Esophagus muscularis mucosa (tissue), 4 donors: ENCODE measurements around the gene TCERG1L. TPM values are rescaled to one million over a fixed set of nuclear protein-coding genes. Genes with fewer than 3 reads are reported as not detected.
"Not testable (repeated sequence)": the region's sequence is repeated elsewhere in the genome, so short reads cannot be mapped to it uniquely, and the experiment has no call there.

ENCODE experiments used
- DNase-seq: peaks from one replicate; pipeline ENCODE4 v3.0.0-alpha.2; 2017; ENCODE audit errors: extremely low spot score
- H3K27ac ChIP-seq, 4 donors: fragments of 200-600 bp; sonication (generic); replicated peaks in 1 of 4; 1 replicate in 3 of 4; 2 replicates in 1 of 4; pipeline ENCODE4 v1.5.1; 2016 to 2019; ENCODE audit warnings: mild to moderate bottlenecking in 1 of 4
- H3K27me3 ChIP-seq, 4 donors: fragments of 200-600 bp; sonication (generic); one replicate each; pipeline versions ENCODE4 v1.5.1 to v1.6.0; 2016 to 2019
- H3K36me3 ChIP-seq, 4 donors: fragments of 200-600 bp; sonication (generic); one replicate each; pipeline ENCODE4 v1.5.1; 2016 to 2019
- H3K4me1 ChIP-seq, 4 donors: fragments of 200-600 bp; sonication (generic); one replicate each; pipeline ENCODE4 v1.5.1; 2016 to 2019
- H3K4me3 ChIP-seq, 4 donors: fragments of 200-600 bp; sonication (generic); 1 replicate in 2 of 4; 2 replicates in 2 of 4; pipeline ENCODE4 v1.5.1; 2016 to 2019; ENCODE audit warnings: mild to moderate bottlenecking in 4 of 4, moderate library complexity in 1 of 4
- H3K9me3 ChIP-seq, 4 donors: fragments of 200-600 bp; sonication (generic); 1 replicate in 3 of 4; 2 replicates in 1 of 4; pipeline ENCODE4 v1.5.1; 2016 to 2019
- CTCF ChIP-seq, 3 experiments: fragments of 200-600 bp in 2 of 3; fragments of 450-650 bp in 1 of 3; sonication (generic) in 2 of 3; IDR thresholded peaks; one replicate each; pipeline ENCODE4 v1.5.1; 2017 to 2019; ENCODE audit warnings: antibody characterized with exemption in 3 of 3, mild to moderate bottlenecking in 2 of 3, moderate library complexity in 1 of 3
- EP300 ChIP-seq: sonication (generic); formaldehyde crosslinking; IDR thresholded peaks from one replicate; pipeline ENCODE4 v1.6.1; 2017; ENCODE audit warnings: antibody characterized with exemption
- POLR2A ChIP-seq: fragments of 450-650 bp; IDR thresholded peaks from one replicate; pipeline ENCODE4 v1.6.1; 2017; ENCODE audit warnings: antibody characterized with exemption, moderate library complexity, mild to moderate bottlenecking, low read depth
- POLR2AphosphoS5 ChIP-seq, 2 donors: sonication (generic); formaldehyde crosslinking; IDR thresholded peaks; one replicate each; pipeline ENCODE4 v1.6.1; 2017; ENCODE audit warnings: antibody characterized with exemption in 2 of 2
- WGBS: methylation state at CpG from one replicate; pipeline ENCODE4 v1.1.5; 2018; 5-methylcytosine and 5-hydroxymethylcytosine counted together
- intact Hi-C: fragments of 100-400 bp; cut with DNase I; formaldehyde crosslinking; loops from one replicate; pipeline ENCODE4 v1.15.1; 2023
- total RNA-seq, 4 donors: library from RNA; depleted of rRNA; stranded (reverse); fragments of >200 nt; gene quantifications; one replicate each; pipeline versions ENCODE4 v1.1.0 to v1.2.1, GENCODE V29; 2016

The TCERG1L gene
- total RNA-seq, 4 donors from 2014 or later = not detected

GRCh38 chr10:131178521-131179331 is 132.8 kb downstream of the TCERG1L start:
- DNase-seq = no peak

GRCh38 chr10:131177431-131178327 is 133.8 kb downstream of the TCERG1L start:
- H3K4me1 ChIP-seq = no peaks in the 10 kb centered on the region
- TF ChIP-seq POLR2A (no peak), POLR2AphosphoS5 (IDR thresholded peaks at IDR 0.05) (no peak), CTCF (IDR thresholded peaks at IDR 0.05) (no peak), EP300 (no peak)
- H3K4me3 ChIP-seq = no peak overlapping the region
- 59% methylated on average over 24 of the region's 31 CpGs for WGBS
- peaks cover 0 to 54% (median 0%) of the 10 kb centered on the region in 4 donors for H3K27me3 ChIP-seq
- no peaks in the 10 kb centered on the region for H3K9me3 ChIP-seq
- no peaks in the 10 kb centered on the region for H3K36me3 ChIP-seq
- no peak for DNase-seq
- H3K27ac ChIP-seq = no peak overlapping the region
- intact Hi-C loops = no loop called here

More at GRCh38 chr10:131178521-131179331, 132.8 kb downstream of the TCERG1L start:
- Histone ChIP-seq H3K4me1 (no peaks in the 10 kb centered on the region), H3K9me3 (no peaks in the 10 kb centered on the region), H3K4me3 (no peak overlapping the region), H3K27ac (no peak overlapping the region), H3K36me3 (no peaks in the 10 kb centered on the region), H3K27me3 (peaks cover 0 to 53% (median 0%) of the 10 kb centered on the region in 4 donors)
- TF ChIP-seq CTCF (IDR thresholded peaks at IDR 0.05) = no peak
- WGBS = 88% methylated on average over 22 of the region's 29 CpGs
- intact Hi-C loops = no loop called here

- no peaks in the 10 kb centered on the region for H3K4me1 ChIP-seq
- no peak for DNase-seq
- no peak overlapping the region for H3K4me3 ChIP-seq
- H3K9me3 ChIP-seq = no peaks in the 10 kb centered on the region
- intact Hi-C loops = no loop called here
- H3K27me3 ChIP-seq = peaks cover 0 to 62% (median 0%) of the 10 kb centered on the region in 4 donors
- WGBS = 79% methylated on average over 8 of the region's 8 CpGs
- no peak for TF ChIP-seq CTCF (IDR thresholded peaks at IDR 0.05)
- no peak for TF ChIP-seq POLR2AphosphoS5 (IDR thresholded peaks at IDR 0.05)
- TF ChIP-seq EP300 = no peak
- no peak for TF ChIP-seq POLR2A
- H3K27ac ChIP-seq = no peak overlapping the region
- no peaks in the 10 kb centered on the region for H3K36me3 ChIP-seq
These were observed 134.6 kb downstream of the TCERG1L start for GRCh38 chr10:131176907-131177306.

- DNase-seq, H3K36me3 ChIP-seq, H3K9me3 ChIP-seq, H3K4me1 ChIP-seq, intact Hi-C loops, H3K4me3 ChIP-seq, H3K27ac ChIP-seq: not testable (repeated sequence)
- H3K27me3 ChIP-seq = peaks cover 0 to 62% (median 0%) of the 10 kb centered on the region in 4 donors
- 79% methylated on average over 7 of the region's 7 CpGs for WGBS
These were observed 135.2 kb downstream of the TCERG1L start for GRCh38 chr10:131176324-131176723.

- H3K9me3 ChIP-seq = no peaks in the 10 kb centered on the region
- H3K36me3 ChIP-seq = no peaks in the 10 kb centered on the region
- no peak for TF ChIP-seq CTCF (IDR thresholded peaks at IDR 0.05)
- TF ChIP-seq POLR2AphosphoS5 (IDR thresholded peaks at IDR 0.05) = no peak
- TF ChIP-seq POLR2A = no peak
- no peak for TF ChIP-seq EP300
- intact Hi-C loops = no loop called here
- H3K27ac ChIP-seq = no peak overlapping the region
- H3K27me3 ChIP-seq = peaks cover 0 to 61% (median 0%) of the 10 kb centered on the region in 4 donors
- H3K4me1 ChIP-seq = no peaks in the 10 kb centered on the region
- H3K4me3 ChIP-seq = no peak overlapping the region
- DNase-seq = no peak
- 93% methylated on average over 9 of the region's 13 CpGs for WGBS
These were observed 135.6 kb downstream of the TCERG1L start for GRCh38 chr10:131175891-131176290.
